HL-60 (cell line): ENCODE results near the gene HIGD1A.

ENCODE experiments used
- DNase-seq, 2 experiments: peaks; one replicate each; pipeline ENCODE4 v3.0.0-alpha.2; 2010 to 2020; ENCODE audit warnings: low read depth in 1 of 2, low spot score in 1 of 2
- H3K27ac ChIP-seq: fragments of 250-450 bp; sonication (Bioruptor Pico); replicated peaks from 2 replicates; pipeline ENCODE4 v1.5.1; 2020; ENCODE audit warnings: mild to moderate bottlenecking, moderate library complexity
- H3K27me3 ChIP-seq: fragments of 250-450 bp; sonication (Bioruptor Pico); 2 replicates; pipeline ENCODE4 v1.5.1; 2021; ENCODE audit warnings: mild to moderate bottlenecking, moderate library complexity; ENCODE audit not compliant: insufficient read depth, poor library complexity, severe bottlenecking
- H3K4me3 ChIP-seq: replicated peaks from 2 replicates; pipeline ENCODE4 v1.5.1; 2011; ENCODE audit warnings: mild to moderate bottlenecking, control low read depth, low read length; ENCODE audit not compliant: insufficient read depth
- GABPA ChIP-seq: IDR thresholded peaks from 2 replicates; pipeline ENCODE4 v1.6.1; 2012; ENCODE audit warnings: low read depth
- POLR2AphosphoS5 ChIP-seq: IDR thresholded peaks from 2 replicates; pipeline ENCODE4 v1.6.1; 2012; ENCODE audit warnings: low read depth
- SPI1 ChIP-seq: IDR thresholded peaks from 2 replicates; pipeline ENCODE4 v1.6.1; 2012; ENCODE audit warnings: low read depth, mild to moderate bottlenecking, borderline replicate concordance
- TF ChIP-seq, protein P1 (sequence below): IDR thresholded peaks from one replicate; pipeline ENCODE4 v1.5.1; 2011; ENCODE audit warnings: low read length, control low read depth, inconsistent platforms; ENCODE audit not compliant: insufficient read depth
- TF ChIP-seq, protein P2 (sequence below): IDR thresholded peaks from 2 replicates; pipeline ENCODE4 v1.6.1; 2012; ENCODE audit warnings: low read depth; ENCODE audit not compliant: insufficient replicate concordance

Gene HIGD1A

DNA sequence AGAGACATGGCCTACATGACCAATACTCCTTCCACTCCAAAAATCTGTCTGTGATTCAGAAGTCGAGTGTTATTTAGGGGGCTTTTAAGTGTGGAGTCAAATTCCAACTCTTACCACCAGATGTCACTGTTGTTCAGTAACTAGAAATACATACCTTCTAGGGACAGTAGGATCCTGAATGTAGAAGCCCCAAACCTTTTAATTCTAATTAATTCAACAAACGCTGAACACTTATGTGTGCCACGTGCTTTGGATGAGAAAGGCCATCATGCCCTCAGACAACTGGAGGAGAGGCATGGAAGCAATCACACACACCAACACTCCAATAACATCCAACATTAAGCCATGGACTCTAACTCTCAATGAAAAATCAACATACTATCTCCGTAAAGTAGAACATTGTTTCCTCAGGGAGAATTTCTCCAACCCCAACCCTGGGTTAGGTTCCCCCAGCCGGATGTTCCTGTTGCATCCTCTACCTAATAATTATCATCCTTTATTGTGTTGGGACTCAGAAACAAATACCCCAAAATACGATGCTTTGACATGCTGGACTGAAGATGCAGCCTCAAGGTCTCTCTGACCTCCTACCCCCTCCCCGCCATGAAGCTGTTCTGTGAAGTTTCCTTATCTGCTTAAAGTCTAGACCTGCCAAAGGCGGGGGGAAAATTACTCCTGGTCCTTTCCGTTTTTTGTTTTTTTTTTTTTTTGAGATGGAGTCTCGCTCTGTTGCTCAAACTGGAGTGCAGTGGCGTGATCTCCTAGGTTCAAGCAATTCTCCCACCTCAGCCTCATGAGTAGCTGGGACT lies 23.2 kb downstream of the HIGD1A start:
- Histone ChIP-seq H3K27me3 (no peaks in the 10 kb centered on the region), H3K27ac (no peak overlapping the region), H3K4me3 (no peak overlapping the region)
- DNase-seq: peak in 1 of 2 experiments; percentile 37
- TF ChIP-seq, protein P1, sequence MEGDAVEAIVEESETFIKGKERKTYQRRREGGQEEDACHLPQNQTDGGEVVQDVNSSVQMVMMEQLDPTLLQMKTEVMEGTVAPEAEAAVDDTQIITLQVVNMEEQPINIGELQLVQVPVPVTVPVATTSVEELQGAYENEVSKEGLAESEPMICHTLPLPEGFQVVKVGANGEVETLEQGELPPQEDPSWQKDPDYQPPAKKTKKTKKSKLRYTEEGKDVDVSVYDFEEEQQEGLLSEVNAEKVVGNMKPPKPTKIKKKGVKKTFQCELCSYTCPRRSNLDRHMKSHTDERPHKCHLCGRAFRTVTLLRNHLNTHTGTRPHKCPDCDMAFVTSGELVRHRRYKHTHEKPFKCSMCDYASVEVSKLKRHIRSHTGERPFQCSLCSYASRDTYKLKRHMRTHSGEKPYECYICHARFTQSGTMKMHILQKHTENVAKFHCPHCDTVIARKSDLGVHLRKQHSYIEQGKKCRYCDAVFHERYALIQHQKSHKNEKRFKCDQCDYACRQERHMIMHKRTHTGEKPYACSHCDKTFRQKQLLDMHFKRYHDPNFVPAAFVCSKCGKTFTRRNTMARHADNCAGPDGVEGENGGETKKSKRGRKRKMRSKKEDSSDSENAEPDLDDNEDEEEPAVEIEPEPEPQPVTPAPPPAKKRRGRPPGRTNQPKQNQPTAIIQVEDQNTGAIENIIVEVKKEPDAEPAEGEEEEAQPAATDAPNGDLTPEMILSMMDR: peak; percentile 51
- TF ChIP-seq GABPA: no peak

DNA sequence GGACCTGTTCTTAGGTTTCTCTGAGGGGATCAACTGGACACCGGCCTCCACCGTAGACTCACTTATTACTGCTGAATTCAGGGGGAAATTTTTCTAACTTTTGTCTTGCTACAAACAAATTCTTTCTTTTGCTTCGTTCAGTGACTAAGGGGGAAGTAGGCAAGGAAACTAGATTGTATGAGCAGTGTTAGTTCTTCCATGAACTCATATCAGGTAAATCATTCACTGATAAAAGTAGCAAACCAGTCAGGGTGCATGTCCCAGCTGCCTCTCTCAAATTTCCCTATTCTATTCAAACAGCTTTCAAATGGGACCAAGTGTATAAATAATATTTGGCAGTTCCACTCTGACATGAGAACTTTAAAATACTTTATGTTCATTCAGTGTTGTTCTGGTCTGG lies 23.9 kb downstream of the HIGD1A start:
- DNase-seq: no peak
- Histone ChIP-seq H3K27me3 (no peaks in the 10 kb centered on the region), H3K27ac (no peak overlapping the region), H3K4me3 (no peak overlapping the region)
- no peak for TF ChIP-seq POLR2AphosphoS5
- TF ChIP-seq, protein P1: no peak
- TF ChIP-seq, protein P2, sequence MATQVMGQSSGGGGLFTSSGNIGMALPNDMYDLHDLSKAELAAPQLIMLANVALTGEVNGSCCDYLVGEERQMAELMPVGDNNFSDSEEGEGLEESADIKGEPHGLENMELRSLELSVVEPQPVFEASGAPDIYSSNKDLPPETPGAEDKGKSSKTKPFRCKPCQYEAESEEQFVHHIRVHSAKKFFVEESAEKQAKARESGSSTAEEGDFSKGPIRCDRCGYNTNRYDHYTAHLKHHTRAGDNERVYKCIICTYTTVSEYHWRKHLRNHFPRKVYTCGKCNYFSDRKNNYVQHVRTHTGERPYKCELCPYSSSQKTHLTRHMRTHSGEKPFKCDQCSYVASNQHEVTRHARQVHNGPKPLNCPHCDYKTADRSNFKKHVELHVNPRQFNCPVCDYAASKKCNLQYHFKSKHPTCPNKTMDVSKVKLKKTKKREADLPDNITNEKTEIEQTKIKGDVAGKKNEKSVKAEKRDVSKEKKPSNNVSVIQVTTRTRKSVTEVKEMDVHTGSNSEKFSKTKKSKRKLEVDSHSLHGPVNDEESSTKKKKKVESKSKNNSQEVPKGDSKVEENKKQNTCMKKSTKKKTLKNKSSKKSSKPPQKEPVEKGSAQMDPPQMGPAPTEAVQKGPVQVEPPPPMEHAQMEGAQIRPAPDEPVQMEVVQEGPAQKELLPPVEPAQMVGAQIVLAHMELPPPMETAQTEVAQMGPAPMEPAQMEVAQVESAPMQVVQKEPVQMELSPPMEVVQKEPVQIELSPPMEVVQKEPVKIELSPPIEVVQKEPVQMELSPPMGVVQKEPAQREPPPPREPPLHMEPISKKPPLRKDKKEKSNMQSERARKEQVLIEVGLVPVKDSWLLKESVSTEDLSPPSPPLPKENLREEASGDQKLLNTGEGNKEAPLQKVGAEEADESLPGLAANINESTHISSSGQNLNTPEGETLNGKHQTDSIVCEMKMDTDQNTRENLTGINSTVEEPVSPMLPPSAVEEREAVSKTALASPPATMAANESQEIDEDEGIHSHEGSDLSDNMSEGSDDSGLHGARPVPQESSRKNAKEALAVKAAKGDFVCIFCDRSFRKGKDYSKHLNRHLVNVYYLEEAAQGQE: no peak
- no peak for TF ChIP-seq SPI1
- TF ChIP-seq GABPA: no peak

DNA sequence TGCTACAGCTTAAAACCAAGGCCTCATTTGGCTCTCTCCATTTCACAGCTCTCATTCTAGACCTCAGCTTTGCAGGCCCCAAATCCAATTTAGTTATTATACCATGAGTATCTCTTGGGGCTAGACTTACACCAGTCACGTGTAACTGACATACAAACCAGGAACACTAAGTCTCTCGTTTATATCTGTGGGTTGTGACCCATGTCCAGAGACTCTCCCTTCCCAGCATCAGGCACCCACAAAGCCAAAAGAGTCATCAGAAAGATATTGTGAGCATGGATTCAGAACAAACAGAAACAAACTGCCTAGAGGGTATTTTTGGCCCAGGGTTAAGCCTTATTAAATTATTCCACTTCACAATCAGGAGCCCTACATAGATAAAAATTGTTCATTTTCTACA lies 25.6 kb downstream of the HIGD1A start:
- DNase-seq: no peak
- no peaks in the 10 kb centered on the region for H3K27me3 ChIP-seq
- no peak overlapping the region for H3K4me3 ChIP-seq
- no peak overlapping the region for H3K27ac ChIP-seq
- TF ChIP-seq GABPA (no peak), POLR2AphosphoS5 (no peak), SPI1 (no peak)
- TF ChIP-seq, protein P1: no peak
- TF ChIP-seq, protein P2: no peak

DNA sequence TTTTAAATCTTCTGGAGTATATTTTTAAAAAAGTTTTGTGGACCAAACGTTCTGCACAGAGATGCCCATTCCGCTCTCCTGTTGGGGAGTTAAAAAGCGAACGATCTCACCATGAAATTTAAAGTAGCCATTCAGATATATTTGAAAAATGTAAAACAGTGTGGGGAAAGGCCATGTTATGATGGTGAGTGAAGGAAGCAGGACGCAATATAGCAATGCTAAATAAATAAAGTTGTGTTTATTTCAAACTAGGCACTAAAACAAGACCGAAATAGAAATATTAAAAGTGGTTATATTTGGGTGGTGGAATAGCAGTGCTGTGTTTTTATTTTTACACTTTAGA lies 30.9 kb downstream of the HIGD1A start:
- no peak for DNase-seq
- TF ChIP-seq, protein P2: no peak
- TF ChIP-seq, protein P1: no peak
- no peak for TF ChIP-seq SPI1
- no peak for TF ChIP-seq POLR2AphosphoS5
- no peak for TF ChIP-seq GABPA
- Histone ChIP-seq H3K27me3 (no peaks in the 10 kb centered on the region), H3K27ac (peak overlapping the region; percentile 76), H3K4me3 (peak overlapping the region; percentile 51)
